AG20443 (cell line): ENCODE data around the gene LRIG3.
"Not testable (repeated sequence)": the region's sequence is repeated elsewhere in the genome, so short reads cannot be mapped to it uniquely, and the experiment has no call there.

Experiments
- DNase-seq: peaks from one replicate; pipeline ENCODE4 v3.0.0; 2012; ENCODE audit warnings: low spot score, mixed read lengths

LRIG3 gene

GRCh38 chr12:58920102-58920960, at the start of gene LRIG3:
LRIG3 (minus strand) TSS chr12:58920504; CDS start chr12:58920235, 269 bp downstream.
- DNase-seq, result peak; percentile 96

- no peak for DNase-seq
Measured at GRCh38 chr12:58969237-58969636, 48.9 kb upstream of the LRIG3 start.

GRCh38 chr12:58967561-58967960, 47.3 kb upstream of the LRIG3 start:
- DNase-seq, result no peak

- DNase-seq, result peak; percentile 15
Measured at GRCh38 chr12:58966939-58967338, 46.6 kb upstream of the LRIG3 start.

- no peak for DNase-seq
Measured at GRCh38 chr12:58965568-58965967, 45.3 kb upstream of the LRIG3 start.

- DNase-seq, result no peak
Measured at GRCh38 chr12:58963844-58964243, 43.5 kb upstream of the LRIG3 start.

GRCh38 chr12:58961906-58962305, 41.6 kb upstream of the LRIG3 start:
- no peak for DNase-seq

GRCh38 chr12:58961166-58961565, 40.9 kb upstream of the LRIG3 start:
- DNase-seq, result no peak

GRCh38 chr12:58959639-58960300, 39.5 kb upstream of the LRIG3 start:
- DNase-seq, result no peak

GRCh38 chr12:58957298-58957697, 37.0 kb upstream of the LRIG3 start:
- no peak for DNase-seq

- no peak for DNase-seq
Measured at GRCh38 chr12:58955849-58956248, 35.5 kb upstream of the LRIG3 start.

- no peak for DNase-seq
Measured at GRCh38 chr12:58954002-58954401, 33.7 kb upstream of the LRIG3 start.

GRCh38 chr12:58950739-58951100, 30.4 kb upstream of the LRIG3 start:
- no peak for DNase-seq

GRCh38 chr12:58949954-58950738, 29.8 kb upstream of the LRIG3 start:
- not testable (repeated sequence) for DNase-seq

- DNase-seq, result no peak
Measured at GRCh38 chr12:58943079-58943478, 22.8 kb upstream of the LRIG3 start.

- no peak for DNase-seq
Measured at GRCh38 chr12:58942345-58942744, 22.0 kb upstream of the LRIG3 start.

- no peak for DNase-seq
Measured at GRCh38 chr12:58939399-58940100, 19.2 kb upstream of the LRIG3 start.

GRCh38 chr12:58938440-58938839, 18.1 kb upstream of the LRIG3 start:
- DNase-seq, result no peak

GRCh38 chr12:58934528-58934927, 14.2 kb upstream of the LRIG3 start:
- no peak for DNase-seq

- DNase-seq, result no peak
Measured at GRCh38 chr12:58932806-58933681, 12.7 kb upstream of the LRIG3 start.

- no peak for DNase-seq
Measured at GRCh38 chr12:58931518-58931917, 11.2 kb upstream of the LRIG3 start.
